Right kidney (tissue), 1 donor: Measurements from ENCODE around the gene CAB39L.
"Not testable (repeated sequence)": the region's sequence is repeated elsewhere in the genome, so short reads cannot be mapped to it uniquely, and the experiment has no call there.

ENCODE experiments used
- DNase-seq: peaks from one replicate; pipeline ENCODE4 v3.0.0-alpha.2; 2016

CAB39L gene

DNA sequence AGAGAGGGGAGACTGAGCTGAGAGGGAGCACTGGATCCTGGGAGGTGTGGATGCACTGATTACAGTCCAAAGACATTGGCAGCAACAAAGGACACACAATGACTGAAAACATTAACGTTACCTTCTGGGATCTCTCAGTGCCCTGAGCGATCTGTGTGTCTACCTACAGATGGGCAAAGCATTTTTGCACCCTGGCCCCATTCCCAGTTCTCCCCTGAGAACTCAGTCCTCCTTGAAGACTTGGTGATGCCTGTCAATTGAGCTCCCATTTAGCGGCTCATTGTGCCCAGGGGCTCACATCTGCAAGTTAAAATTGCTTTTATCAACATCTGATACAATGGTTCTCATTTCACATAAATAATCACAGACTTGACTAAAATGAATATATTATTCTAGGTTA lies 133.6 kb downstream of the CAB39L start:
- DNase-seq: no peak

DNA sequence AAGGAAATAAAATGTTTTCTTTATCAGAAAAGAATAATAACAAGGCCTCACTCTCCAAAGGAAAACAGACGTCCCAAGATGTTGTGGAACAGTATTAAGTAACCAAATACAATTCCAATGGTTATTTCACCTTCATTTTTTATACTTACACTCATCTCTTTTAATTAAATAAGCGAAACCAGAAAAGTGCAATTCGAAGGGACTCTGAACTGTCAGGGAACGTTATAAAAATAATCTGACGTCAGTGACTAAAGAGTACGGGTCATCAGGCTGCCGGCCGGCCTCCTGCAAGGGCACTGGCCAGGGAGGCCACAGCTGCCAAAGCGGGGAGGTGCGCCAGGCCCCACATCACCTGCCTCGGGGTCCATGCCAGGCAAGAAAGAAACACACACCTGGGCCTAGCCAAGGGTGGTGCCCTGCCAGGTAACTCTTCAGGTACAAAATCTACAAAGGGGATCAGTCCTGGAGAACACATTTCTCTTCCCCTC lies 134.9 kb downstream of the CAB39L start:
- DNase-seq: no peak

DNA sequence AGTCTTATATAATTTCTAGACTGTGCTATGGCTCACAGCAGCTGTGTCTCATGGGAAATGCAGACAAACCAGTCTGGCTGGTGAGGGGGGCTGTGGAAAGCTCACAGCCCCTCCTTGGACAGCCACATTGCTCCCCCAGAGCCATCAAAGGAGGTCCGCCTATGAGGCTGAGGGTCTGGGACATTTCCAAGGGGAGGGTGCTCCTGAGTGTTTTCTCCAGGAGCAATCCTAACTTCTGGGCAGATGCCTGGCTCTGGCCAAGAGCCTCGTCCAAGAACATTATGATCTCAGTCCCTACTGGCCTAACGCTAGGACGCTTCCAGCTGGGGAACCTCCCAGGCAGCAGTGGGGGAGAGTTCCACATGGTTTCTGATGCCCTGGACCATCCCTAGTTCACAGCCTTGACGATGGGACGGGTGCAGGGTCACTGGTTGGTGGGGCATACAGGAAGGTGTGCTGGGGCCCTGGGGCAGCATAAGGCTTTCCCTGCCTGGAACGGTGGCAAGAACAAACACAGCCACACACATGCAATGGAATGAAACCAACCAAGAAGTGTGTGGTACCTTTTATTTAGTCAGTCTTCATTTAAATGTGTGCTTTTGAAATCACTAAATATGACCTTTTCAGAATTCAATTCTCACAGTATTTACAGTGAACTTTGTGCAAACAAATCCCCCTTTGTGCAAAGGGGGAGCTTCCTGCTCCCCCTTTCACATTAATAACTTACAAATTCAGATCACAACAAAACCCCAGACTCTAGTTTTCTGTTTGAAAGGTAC lies 135.6 kb downstream of the CAB39L start:
- DNase-seq: no peak

DNA sequence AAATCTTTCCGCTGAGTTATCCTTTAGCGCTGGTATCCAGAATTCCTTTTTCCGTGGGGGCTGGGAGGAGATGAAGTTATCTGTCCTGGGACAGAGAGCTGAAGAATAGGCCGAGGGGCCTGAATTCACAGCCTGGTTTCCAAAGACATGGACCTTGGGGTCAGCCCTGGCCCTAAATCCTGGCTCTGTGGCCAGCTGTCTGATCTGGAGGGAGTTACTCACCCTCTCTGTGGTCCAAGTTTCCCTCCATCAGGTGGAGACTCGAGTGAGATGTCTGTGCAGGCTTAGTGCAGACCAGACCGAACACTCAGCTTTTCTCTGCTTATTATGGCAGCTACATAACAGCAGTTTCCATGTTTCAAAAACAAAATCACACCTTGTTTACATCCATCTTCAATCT lies 136.5 kb downstream of the CAB39L start:
- no peak for DNase-seq

DNA sequence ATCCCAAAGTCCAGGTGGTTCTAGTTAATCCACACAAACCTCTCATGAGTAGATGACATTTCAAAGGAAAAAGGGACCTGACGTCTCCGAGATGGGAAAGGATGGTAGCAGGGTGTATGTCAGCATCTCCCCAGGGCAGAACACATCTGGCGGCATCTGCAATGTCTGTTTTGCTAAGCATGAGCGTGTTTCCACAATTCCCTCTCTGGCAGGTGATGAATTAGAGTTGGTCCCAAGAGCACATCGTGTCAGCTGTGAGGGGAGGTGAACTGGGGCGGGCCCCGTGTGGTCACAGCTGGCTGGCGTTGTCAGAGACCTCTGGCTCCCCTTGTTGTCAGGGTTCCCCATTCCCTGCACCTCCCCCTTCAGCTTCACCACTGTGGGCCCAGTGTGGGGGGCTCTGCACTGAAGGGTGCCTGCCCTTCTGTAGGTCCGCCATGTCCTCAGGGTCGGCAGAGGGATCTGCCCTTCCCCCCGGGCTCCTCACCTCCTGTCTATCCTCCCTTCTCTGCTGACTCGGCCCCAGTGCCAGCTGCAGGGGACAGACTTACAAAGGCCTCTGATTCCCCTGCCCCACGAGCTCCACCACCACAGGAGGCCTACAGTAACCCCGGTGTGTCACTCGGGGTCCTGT lies 138.0 kb downstream of the CAB39L start:
- no peak for DNase-seq

DNA sequence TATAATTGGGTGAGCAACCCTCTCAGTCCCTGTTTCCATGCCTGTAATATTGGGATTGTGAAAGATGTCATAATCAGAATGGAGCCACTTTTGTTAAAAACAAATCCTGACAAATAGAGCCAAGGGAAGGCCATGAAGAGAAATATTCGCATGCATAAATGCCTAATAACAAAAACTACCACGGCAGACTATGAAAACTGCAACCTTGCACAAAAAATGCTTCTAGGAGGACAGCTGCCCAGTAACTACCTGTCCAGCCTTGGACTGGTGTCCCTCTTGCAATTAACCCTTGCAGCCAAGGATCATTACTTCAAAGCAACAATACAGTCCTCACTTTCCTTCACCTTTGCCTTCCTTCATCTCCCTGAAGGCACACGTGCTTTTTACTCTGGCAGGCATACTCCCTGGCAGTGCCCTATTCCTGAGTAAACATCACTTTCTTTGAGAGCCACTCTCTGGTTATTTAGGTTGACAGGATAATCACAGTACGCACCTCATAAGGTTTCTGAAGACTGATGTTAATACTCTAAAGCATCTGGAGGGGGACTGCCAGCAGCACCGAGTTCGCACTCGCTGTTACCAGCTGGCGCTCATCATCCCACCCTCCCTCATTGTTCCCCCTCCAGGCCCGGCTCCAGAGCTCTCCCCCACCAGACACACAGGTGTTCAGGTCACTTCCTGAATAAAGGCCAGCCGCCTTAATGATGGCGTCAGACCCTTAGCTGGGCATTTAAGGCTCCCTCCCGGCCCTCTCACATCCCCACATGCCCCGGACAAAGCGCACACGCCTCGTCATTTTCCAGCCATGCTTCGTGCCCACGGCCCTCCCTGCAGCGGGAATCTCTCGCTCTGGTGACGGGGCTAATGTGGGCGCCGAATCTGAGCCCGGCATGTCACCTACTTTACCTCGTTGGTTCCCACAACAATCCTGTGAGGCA lies 138.8 kb downstream of the CAB39L start:
- no peak for DNase-seq

DNA sequence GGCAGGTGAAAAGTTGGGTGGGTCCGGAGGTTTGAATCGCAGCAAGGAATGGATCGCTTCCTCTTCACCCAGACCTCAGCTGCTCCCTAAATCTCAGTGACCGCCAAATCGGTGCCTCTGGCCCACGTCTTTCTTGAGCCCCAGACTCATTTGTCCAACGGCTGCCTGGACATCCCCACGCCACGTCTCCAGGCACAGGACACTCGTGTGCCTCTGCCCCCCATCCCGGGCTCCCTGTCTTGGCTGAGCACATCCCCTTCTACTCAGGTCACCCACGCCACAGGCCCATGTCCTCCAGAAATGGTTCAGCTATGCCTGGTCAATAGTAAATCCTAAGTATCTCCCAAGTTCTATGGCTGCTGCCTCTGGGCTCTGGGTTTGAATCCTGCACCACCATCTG lies 139.5 kb downstream of the CAB39L start:
- no peak for DNase-seq

DNA sequence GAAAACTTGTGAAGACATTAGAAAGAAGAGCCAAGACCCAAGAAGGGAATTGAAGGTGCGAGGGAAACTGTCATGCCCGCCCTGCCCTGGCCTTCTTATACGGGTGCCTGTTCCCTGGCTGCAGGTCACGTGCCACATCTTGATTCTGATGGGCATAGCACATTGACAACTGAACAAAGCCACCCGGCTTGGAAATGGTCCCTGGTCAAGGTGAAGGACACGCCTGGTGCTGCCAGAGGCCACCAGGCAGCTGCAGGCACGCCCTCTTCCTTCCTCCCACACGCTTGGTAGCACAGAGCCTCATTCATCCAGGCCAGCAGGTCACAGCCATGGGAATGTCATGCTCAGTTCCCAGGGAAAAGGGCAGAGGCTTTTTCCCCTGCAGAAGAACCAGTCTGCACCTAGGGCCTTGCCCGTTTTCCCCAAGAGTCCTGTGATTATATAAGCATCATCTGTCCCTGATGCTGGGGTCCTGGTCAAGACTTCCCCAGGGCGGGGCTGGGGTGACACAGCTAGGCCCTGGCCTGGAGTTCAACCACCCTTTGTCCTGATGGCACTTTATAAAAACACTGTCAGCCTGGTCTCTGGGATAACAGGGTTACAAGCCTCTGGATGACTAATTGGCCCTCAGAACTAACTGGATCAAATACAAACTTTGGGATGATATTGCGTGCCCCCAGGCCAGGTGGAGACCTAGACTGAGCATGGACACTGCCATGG lies 140.2 kb downstream of the CAB39L start:
- DNase-seq: no peak

DNA sequence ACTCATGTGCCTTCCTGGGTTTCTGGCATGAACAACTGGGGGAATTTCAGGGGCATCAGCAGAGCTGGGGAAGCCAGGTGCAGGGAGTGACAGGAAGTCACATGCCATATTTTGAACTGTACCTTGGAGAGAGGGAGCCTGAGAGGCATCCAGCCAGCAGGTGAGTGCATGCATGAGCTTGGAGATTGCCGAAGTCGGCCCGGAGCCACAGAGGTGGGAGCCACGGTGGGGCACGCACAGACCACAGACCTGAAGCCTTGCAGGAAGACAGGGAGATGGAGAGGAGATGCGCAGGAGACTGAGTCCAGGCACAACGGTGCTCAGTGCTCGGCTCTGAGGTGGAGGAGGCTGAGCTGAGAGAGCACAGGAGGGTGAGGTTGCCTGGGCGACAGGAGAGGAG lies 141.0 kb downstream of the CAB39L start:
- no peak for DNase-seq

DNA sequence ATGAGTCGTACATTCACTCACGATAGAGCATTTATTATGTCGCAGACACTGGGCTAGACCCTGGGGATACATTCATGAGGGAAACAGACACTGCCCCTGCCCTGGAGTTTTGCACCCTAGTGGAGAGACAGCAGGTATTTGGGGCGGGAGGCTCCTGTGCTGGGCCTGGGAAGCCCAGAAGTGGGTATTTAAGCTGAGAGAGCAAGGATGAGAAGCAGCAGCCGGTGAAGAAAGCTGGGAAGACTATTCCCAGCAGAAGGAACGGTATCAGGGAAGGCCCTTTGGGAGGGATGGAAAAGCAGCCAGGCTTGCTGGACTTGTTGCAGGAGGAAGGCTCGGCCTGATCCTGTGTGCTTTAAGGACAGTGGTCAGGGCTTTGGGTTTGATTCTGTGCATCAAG lies 141.6 kb downstream of the CAB39L start:
- no peak for DNase-seq

DNA sequence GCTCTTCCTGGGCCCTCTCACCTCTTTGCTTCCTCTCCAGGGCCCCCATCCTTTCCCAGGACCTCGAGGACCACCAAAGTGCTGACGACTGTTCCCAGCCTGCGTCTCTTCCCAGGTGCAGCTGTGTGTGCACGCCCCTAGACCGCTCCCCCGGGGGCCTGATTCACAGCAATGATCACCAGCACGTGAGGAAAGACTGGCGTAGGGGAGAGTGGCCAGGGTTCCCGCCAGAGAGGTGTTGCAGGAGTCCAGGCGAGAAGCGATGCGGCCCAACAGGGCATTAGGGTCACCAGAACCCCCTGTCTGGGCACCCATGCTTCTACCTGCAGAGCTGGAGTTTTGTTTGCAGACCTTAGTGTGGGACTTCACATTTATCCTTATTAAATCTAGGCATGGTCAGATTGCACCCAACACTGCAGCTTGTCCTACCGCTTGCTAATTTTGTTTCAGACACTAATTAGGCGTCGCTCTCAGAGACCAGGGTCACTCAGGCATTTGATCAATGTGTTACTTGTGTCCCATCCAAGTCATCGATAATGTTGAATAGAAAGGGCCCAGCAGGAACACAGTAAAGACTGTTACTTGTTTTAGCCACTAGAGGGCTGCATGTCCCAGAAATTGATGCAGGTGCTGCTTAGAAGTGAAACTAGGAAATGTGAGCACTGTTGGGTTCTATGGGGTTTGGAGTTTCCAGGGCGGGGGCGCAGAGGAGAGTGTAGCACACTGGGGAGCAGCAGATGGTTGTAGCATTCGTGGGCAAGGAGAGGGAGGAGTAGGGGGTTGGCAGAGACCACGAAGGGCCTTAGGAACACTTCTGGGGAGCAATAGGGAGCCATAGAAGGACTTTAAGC lies 142.9 kb downstream of the CAB39L start:
- no peak for DNase-seq

DNA sequence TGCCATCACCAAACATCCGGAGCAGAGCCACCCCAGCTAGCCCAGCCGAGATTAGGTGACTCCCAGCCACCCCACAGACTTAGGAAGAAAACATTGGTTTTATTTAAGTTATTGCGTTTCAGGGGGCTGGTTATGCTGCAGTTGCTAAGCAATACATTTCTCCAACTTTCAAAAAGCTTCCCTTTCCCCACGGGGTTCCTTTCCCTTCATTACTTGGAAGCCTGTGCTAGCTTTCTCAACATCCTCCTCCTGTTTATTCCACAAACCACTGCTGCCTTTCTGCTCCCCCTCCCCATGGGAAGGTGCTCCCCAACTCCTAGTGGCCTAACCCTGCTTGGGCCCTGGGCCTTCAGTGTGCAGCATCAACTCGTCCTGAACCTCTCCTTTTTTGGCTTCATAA lies 143.6 kb downstream of the CAB39L start:
- DNase-seq: no peak

DNA sequence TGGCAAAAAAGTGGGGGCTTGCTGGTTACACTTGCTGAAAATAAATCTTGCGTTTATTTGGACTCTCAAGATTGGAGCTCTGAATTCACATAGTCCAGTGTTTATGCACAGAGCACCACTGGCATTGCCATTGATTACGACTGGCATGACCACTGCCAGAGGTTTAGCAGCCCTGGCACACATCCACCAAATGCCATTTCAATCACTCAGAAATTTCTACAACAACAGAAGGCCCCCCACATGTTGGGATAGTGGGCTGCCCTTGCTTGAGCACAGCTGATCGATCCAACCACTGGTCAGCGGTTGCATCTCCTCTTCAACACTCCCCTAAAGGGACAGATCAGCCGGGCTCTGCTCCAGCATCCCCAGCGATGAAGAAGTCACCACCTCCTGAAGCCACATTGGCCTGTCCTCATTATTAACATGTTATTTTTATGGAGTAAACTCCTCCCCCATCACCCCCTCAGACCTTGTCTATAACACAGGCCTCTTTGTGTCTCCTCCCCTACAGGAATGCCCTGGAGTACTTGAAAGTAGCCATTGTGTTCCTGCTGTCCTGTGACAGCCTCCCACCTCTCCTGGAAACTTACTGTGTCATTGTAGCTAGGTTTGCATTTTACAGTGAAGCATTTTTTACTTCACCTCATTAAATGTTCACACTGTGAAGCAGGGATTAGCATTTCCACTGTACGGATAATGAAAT lies 144.8 kb downstream of the CAB39L start:
- DNase-seq: no peak

DNA sequence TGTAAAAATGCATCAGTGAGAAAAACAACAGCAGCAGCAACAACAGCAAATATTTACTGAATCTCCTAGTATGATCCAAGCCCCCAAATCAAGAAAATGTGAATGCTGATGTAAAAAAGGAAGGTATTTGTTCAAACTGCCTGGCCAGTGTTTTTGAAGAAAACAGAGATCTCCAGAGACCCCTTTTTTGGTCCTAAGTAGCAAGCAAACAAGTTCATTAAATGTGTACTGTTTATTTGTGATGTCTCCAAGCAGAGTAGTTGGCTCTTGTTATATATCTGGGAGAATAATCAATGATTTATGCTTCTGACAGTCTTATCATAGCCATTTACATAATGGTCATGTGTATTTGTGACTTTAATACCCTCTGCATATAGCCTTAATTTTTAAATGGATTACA lies 145.4 kb downstream of the CAB39L start:
- no peak for DNase-seq

DNA sequence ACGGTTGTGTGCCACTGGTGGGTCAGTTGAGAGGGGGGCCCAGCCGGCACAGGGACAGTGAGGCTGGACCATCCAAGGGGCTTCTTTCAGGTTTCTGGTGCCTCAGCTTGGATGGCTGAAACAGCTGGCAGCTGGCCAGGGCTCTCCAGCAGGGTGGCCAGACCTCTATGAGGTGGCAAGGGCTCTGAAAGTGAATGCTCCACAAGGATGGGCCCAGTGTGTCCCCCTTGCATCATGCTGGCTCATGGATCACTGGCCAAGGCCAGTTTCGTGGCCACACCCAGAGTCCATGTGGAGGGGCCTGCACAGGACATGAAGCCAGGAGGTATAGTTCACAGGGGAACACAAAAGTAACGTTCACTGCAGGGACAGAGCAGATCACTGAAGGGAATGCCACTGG lies 146.5 kb downstream of the CAB39L start:
- no peak for DNase-seq

DNA sequence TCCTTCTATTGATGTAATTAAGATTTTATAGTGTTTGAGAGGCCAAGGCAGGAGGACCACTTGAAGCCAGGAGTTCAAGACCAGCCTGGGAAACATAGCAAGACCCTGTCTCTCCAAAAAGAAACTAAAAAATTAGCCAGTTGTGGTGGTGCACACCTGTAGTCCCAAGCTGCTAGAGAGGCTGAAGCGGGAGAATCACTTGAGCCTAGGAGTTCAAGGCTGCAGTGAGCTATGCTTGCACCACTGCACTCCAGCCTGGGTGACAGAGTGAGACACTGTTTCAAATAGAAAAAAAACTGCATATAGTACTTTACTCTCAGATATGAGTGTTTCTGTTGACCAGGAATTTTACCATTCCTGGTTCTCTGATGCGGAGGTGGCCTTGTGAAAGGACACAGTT lies 147.2 kb downstream of the CAB39L start:
- no peak for DNase-seq

DNA sequence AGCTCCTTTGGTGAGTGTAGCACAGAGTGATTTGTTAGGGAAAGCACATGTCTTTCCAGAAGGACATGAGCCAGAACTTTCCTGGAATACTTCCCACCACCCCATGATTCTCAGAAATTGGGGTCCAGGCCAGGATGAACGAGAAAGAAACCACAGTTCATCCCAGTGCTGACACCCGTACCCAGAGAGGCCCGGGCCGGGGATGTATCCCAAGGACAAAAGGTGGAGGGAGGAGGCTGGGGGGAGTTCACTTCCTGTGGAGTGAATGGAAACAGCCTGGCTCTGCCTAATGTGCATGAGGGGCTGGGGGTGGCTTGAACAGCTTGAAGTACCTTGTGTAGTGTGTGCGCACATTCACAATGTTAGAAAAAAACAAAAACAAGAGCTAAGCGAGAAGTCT lies 148.6 kb downstream of the CAB39L start:
- no peak for DNase-seq

DNA sequence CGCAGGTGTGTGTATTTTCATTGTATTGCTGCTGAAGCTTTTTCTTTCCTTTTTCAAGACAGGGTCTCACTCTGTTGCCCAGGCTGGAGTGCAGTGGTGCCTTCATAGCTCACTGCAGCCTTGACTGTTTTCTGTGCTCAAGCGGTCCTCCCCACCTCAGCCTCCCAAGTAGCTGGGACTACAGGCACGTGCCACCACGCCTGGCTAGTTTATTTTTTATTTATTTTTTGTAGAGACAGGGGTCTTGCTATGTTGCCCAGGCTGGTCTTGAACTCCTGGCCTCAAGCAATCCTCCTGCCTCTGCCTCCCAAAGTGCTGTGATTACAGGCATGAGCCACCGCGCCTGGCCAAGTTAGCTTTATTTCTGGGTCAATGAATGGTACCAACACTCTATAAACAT lies 149.1 kb downstream of the CAB39L start:
- DNase-seq: not testable (repeated sequence)

DNA sequence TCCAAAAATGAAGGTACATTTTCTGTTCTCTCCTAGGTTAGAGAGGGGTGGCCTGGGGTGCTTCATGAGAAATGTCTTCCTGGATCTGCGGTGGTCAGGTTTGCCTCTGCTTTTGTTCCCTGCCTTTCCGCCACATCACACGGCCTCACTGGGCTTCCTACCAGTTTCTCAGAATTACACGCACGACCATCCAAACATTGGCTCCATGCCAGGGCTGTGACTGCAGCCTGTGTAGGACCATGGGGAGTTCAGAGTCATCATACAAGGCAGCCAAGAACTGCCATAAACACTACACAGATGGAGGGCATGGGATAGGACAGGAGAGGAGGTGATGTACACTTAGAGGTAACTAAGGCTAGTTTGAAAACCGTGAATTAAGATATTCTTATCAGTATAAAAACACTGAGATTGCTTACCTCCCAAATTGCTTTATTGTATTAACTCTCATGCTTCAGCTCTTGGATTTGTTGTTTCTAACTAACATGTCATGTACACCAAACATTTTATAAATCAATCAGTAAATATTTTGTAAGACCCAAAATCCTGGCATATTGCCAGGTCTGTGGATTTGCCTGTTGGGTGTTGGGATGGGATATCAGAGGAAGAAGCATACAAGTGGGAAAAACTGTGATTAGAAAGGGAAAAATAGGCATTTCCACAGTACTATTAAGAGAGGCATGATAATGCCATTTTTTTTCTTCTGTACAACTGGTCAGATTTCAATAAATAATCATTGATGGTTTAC lies 150.9 kb downstream of the CAB39L start:
- no peak for DNase-seq

DNA sequence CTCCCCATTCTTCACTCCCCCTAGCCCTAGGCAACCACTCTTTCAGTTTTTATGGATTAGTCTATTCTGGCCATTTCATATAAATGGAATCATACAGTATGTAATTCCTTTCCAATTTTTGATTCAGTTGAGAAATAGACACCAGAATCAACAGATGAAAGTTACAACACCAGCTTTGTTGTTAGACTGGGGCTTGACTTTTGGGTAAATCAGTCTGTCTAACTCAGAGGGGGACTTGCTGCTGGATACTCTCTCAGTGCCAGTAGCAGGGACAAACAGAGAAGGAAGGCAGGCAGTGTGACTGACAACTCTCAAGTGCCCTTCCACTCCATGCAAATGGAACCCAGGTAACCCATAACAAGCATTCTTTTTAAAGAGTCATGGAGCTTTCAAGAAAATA lies 155.4 kb downstream of the CAB39L start:
- no peak for DNase-seq
